H1 (cell line): Measurements from ENCODE around the gene BPI. TPM values are rescaled to one million over a fixed set of nuclear protein-coding genes. Genes with fewer than 3 reads are reported as not detected.

Experiments used
- CTCF ChIA-PET: fragments of 300-600 bp; sonication (Branson Sonifier 250); formaldehyde crosslinking; loops from one replicate; lab custom pipeline; 2021; ENCODE audit not compliant: partially characterized antibody; lab: Charles Lee
- POLR2A ChIA-PET: fragments of 300-600 bp; sonication (Branson Sonifier 250); formaldehyde crosslinking; loops from one replicate; lab custom pipeline; 2021; ENCODE audit warnings: inconsistent platforms; ENCODE audit not compliant: partially characterized antibody; lab: Charles Lee
- DNase-seq, 2 experiments: peaks; one replicate each; pipeline versions ENCODE4 v3.0.0 to v3.0.0-alpha.2; 2010 to 2022; ENCODE audit warnings: low spot score in 2 of 2, low read depth in 1 of 2, mixed read lengths in 1 of 2
- FAIRE-seq: peaks from 2 replicates; lab custom pipeline; 2011; peaks lifted over from hg19 to GRCh38; lab: Jason Lieb, UNC
- H2AFZ ChIP-seq: 2 replicates; pipeline ENCODE4 v1.8.1; 2012; ENCODE audit warnings: low read length, inconsistent platforms
- H2AK5ac ChIP-seq: 2 replicates; pipeline ENCODE4 v1.6.1; 2013; ENCODE audit warnings: low read depth, low read length
- H2BK120ac ChIP-seq: replicated peaks from 2 replicates; pipeline ENCODE3; 2013; ENCODE audit warnings: low read depth, low read length, inconsistent platforms
- H2BK12ac ChIP-seq: 2 replicates; pipeline ENCODE4 v1.6.1; 2013; ENCODE audit warnings: low read depth, low read length
- H2BK15ac ChIP-seq: 2 replicates; pipeline ENCODE4 v1.6.1; 2013; ENCODE audit warnings: low read length
- H2BK20ac ChIP-seq: 2 replicates; pipeline ENCODE4 v1.6.1; 2013; ENCODE audit warnings: low read length
- H2BK5ac ChIP-seq: 2 replicates; pipeline ENCODE4 v1.6.1; 2013; ENCODE audit warnings: low read depth, low read length
- H3K14ac ChIP-seq: 2 replicates; pipeline ENCODE4 v1.6.1; 2013; ENCODE audit warnings: inconsistent platforms; ENCODE audit not compliant: insufficient read length
- H3K18ac ChIP-seq: 2 replicates; pipeline ENCODE4 v1.6.1; 2013; ENCODE audit warnings: low read length; ENCODE audit errors: extremely low read depth
- H3K23ac ChIP-seq: 2 replicates; pipeline ENCODE4 v1.6.1; 2013; ENCODE audit warnings: inconsistent platforms; ENCODE audit not compliant: insufficient read length
- H3K23me2 ChIP-seq: 2 replicates; pipeline ENCODE4 v1.6.1; 2013; ENCODE audit warnings: low read depth, low read length
- H3K27ac ChIP-seq: 2 replicates; pipeline ENCODE4 v1.6.1; 2011; ENCODE audit warnings: low read depth, low read length, inconsistent platforms
- H3K27me3 ChIP-seq, 4 experiments: replicated peaks in 1 of 4; 1 replicate in 1 of 4; 2 replicates in 3 of 4; pipeline versions ENCODE4 v1.6.1 to v1.8.1; 2011 to 2013; ENCODE audit warnings: low read length in 3 of 4, mild to moderate bottlenecking in 3 of 4, inconsistent platforms in 2 of 4, mixed read lengths in 2 of 4, moderate library complexity in 1 of 4; ENCODE audit not compliant: control insufficient read depth in 3 of 4, insufficient read depth in 3 of 4; ENCODE audit errors: extremely low read depth in 1 of 4
- H3K36me3 ChIP-seq, 4 experiments: 2 replicates each; pipeline versions ENCODE4 v1.6.1 to v1.8.1; 2011 to 2013; ENCODE audit warnings: mild to moderate bottlenecking in 4 of 4, low read length in 3 of 4, moderate library complexity in 2 of 4, control low read depth in 1 of 4, inconsistent platforms in 1 of 4; ENCODE audit not compliant: insufficient read depth in 4 of 4, control insufficient read depth in 2 of 4
- H3K4ac ChIP-seq: replicated peaks from 2 replicates; pipeline ENCODE3; 2013; ENCODE audit warnings: low read length, low read depth, mixed read lengths, inconsistent platforms; ENCODE audit not compliant: insufficient read length
- H3K4me1 ChIP-seq, 4 experiments: replicated peaks in 1 of 4; 1 replicate in 1 of 4; 2 replicates in 3 of 4; pipeline versions ENCODE4 v1.6.1 to v1.8.1; 2011 to 2013; ENCODE audit warnings: low read length in 3 of 4, inconsistent platforms in 2 of 4, mixed read lengths in 1 of 4; ENCODE audit not compliant: insufficient read depth in 4 of 4, control insufficient read depth in 3 of 4
- H3K4me2 ChIP-seq, 2 experiments: 2 replicates each; pipeline versions ENCODE4 v1.6.1 to v1.8.1; 2011 to 2013; ENCODE audit warnings: low read depth in 2 of 2, low read length in 2 of 2, control low read depth in 1 of 2, inconsistent platforms in 1 of 2, mild to moderate bottlenecking in 1 of 2; ENCODE audit not compliant: insufficient read depth in 1 of 2
- H3K4me3 ChIP-seq, 4 experiments: fragments of 200-600, 300-600 bp in 1 of 4; sonication (generic), shearing (Covaris generic), sonication (Bioruptor Twin) in 1 of 4; 2 replicates each; pipeline versions ENCODE4 v1.5.1 to v1.8.1; 2011 to 2016; ENCODE audit warnings: low read length in 4 of 4, low read depth in 3 of 4, control low read depth in 2 of 4, inconsistent platforms in 2 of 4, mild to moderate bottlenecking in 2 of 4, mixed read lengths in 1 of 4, moderate library complexity in 1 of 4; ENCODE audit not compliant: insufficient read depth in 2 of 4; ENCODE audit errors: extremely low read depth in 1 of 4
- H3K56ac ChIP-seq: replicated peaks from 2 replicates; pipeline ENCODE3; 2013; ENCODE audit warnings: low read depth, mild to moderate bottlenecking, mixed read lengths, low read length, inconsistent platforms; ENCODE audit not compliant: insufficient read length
- H3K79me1 ChIP-seq: 2 replicates; pipeline ENCODE4 v1.6.1; 2013; ENCODE audit warnings: low read depth, low read length, control low read depth
- H3K79me2 ChIP-seq, 2 experiments: 2 replicates each; pipeline versions ENCODE4 v1.6.1 to v1.8.1; 2012 to 2013; ENCODE audit warnings: low read length in 2 of 2, mild to moderate bottlenecking in 2 of 2, inconsistent platforms in 1 of 2; ENCODE audit not compliant: insufficient read depth in 2 of 2, control insufficient read depth in 1 of 2
- H3K9ac ChIP-seq, 4 experiments: replicated peaks in 1 of 4; 1 replicate in 1 of 4; 2 replicates in 3 of 4; pipeline versions ENCODE4 v1.6.1 to v1.8.1; 2011 to 2013; ENCODE audit warnings: low read depth in 3 of 4, low read length in 3 of 4, control low read depth in 2 of 4, mild to moderate bottlenecking in 2 of 4, moderate library complexity in 2 of 4, inconsistent platforms in 1 of 4; ENCODE audit errors: extremely low read depth in 1 of 4
- H3K9me3 ChIP-seq, 2 experiments: 2 replicates each; pipeline versions ENCODE4 v1.6.1 to v1.8.1; 2012 to 2013; ENCODE audit warnings: mild to moderate bottlenecking in 2 of 2, moderate library complexity in 2 of 2, control low read depth in 1 of 2, inconsistent platforms in 1 of 2, low read depth in 1 of 2, low read length in 1 of 2, mixed read lengths in 1 of 2; ENCODE audit not compliant: insufficient read depth in 2 of 2
- H4K20me1 ChIP-seq, 2 experiments: replicated peaks in 1 of 2; 2 replicates each; pipeline versions ENCODE3 to v1.8.1; 2011 to 2013; ENCODE audit warnings: inconsistent platforms in 2 of 2, low read length in 2 of 2, mild to moderate bottlenecking in 1 of 2; ENCODE audit not compliant: insufficient read depth in 2 of 2, control insufficient read depth in 1 of 2
- H4K5ac ChIP-seq: 2 replicates; pipeline ENCODE4 v1.6.1; 2013; ENCODE audit warnings: low read length, low read depth, mixed read lengths, inconsistent platforms; ENCODE audit not compliant: insufficient read length
- H4K8ac ChIP-seq: 2 replicates; pipeline ENCODE4 v1.8.0; 2013; ENCODE audit warnings: mild to moderate bottlenecking, moderate library complexity, low read length, inconsistent platforms; ENCODE audit not compliant: insufficient read depth; ENCODE audit errors: extremely low read depth
- H4K91ac ChIP-seq: replicated peaks from 2 replicates; pipeline ENCODE3; 2013; ENCODE audit warnings: low read length, mixed read lengths, inconsistent platforms; ENCODE audit not compliant: insufficient read length
- ATF3 ChIP-seq: IDR thresholded peaks from 2 replicates; pipeline ENCODE4 v1.6.1; 2011; ENCODE audit warnings: low read depth, mild to moderate bottlenecking, low read length; ENCODE audit not compliant: insufficient read depth
- JUND ChIP-seq: IDR thresholded peaks from 2 replicates; pipeline ENCODE4 v1.6.1; 2011; ENCODE audit warnings: mild to moderate bottlenecking, improper control_type of control experiment, low read length
- MAX ChIP-seq: IDR thresholded peaks from 2 replicates; pipeline ENCODE4 v1.6.1; 2012; ENCODE audit warnings: inconsistent platforms
- POU5F1 ChIP-seq: IDR thresholded peaks from 2 replicates; pipeline ENCODE4 v1.6.1; 2011; ENCODE audit warnings: low read depth, mild to moderate bottlenecking, low read length, moderate library complexity
- RFX5 ChIP-seq: IDR thresholded peaks from 2 replicates; pipeline ENCODE4 v1.6.1; 2011; ENCODE audit warnings: low read depth, low read length, improper control_type of control experiment, borderline replicate concordance
- RNF2 ChIP-seq: fragments of 200-900, 300-1000 bp; sonication (generic); IDR thresholded peaks from 2 replicates; pipeline ENCODE4 v1.7.1; 2016; ENCODE audit warnings: borderline replicate concordance, low read depth, mild to moderate bottlenecking, antibody characterized with exemption, low read length; ENCODE audit not compliant: poor library complexity, severe bottlenecking; ENCODE audit errors: missing control alignments
- SP2 ChIP-seq: IDR thresholded peaks from 2 replicates; pipeline ENCODE4 v1.6.1; 2012; ENCODE audit warnings: mild to moderate bottlenecking, low read length, inconsistent platforms
- SUZ12 ChIP-seq: fragments of 200-600 bp; sonication (generic); IDR thresholded peaks from 2 replicates; pipeline ENCODE4 v1.6.1; 2012; ENCODE audit warnings: mild to moderate bottlenecking, inconsistent platforms, low read length, moderate library complexity, mixed read lengths
- TEAD4 ChIP-seq: IDR thresholded peaks from 2 replicates; pipeline ENCODE4 v1.6.1; 2012; ENCODE audit warnings: low read depth, low read length, inconsistent platforms, mixed read lengths
- YY1 ChIP-seq: IDR thresholded peaks from 2 replicates; pipeline ENCODE4 v1.6.1; 2011; ENCODE audit warnings: low read depth, mild to moderate bottlenecking, low read length
- ZNF274 ChIP-seq: IDR thresholded peaks from 2 replicates; pipeline ENCODE4 v1.7.0; 2012; ENCODE audit warnings: low read length, borderline replicate concordance; ENCODE audit errors: extremely low read depth
- WGBS, 2 experiments: shearing (Covaris generic) in 1 of 2; methylation state at CpG; one replicate each; pipeline versions ENCODE4 v1.1.6 to v1.1.7; 2013 to 2015; ENCODE audit warnings: low lambda C conversion rate in 2 of 2, mixed read lengths in 2 of 2, inconsistent platforms in 1 of 2, low coverage in 1 of 2, missing lambda C conversion rate in 1 of 2; ENCODE audit not compliant: insufficient replicate concordance in 2 of 2, insufficient coverage in 1 of 2, insufficient read length in 1 of 2; ENCODE audit errors: extremely low coverage in 1 of 2, missing lambda C conversion rate in 1 of 2; 5-methylcytosine and 5-hydroxymethylcytosine counted together
- polyA plus RNA-seq, 7 experiments: library from polyadenylated mRNA; depleted of rRNA in 3 of 7; stranded (reverse) in 5 of 7; unstranded in 2 of 7; fragments of >200 nt in 5 of 7; fragments of 200-250 nt in 2 of 7; gene quantifications; 1 replicate in 5 of 7; 2 replicates in 1 of 7; 4 replicates in 1 of 7; pipeline versions ENCODE4 v1.2.1 to v1.2.3, GENCODE V29; 2011 to 2013; ENCODE audit warnings: missing spikeins in 2 of 7, mixed read lengths in 2 of 7
- total RNA-seq: library from RNA; stranded (reverse); fragmentation: NEBNext Ultra II Directional; extraction: Animal tissue kit (Norgen Biotek cat#: 25700); gene quantifications from 2 replicates; pipeline ENCODE4 v1.2.1, GENCODE V29; 2021
- TF ChIP-seq, protein P1 (sequence below): IDR thresholded peaks from 2 replicates; pipeline ENCODE4 v1.6.1; 2011; ENCODE audit warnings: low read length, improper control_type of control experiment

The BPI gene
- total and polyA plus RNA-seq, 2 of the 8 experiments (the other 6 are each of a cell fraction or from before 2014, with no cell fraction given), result not detected

DNA sequence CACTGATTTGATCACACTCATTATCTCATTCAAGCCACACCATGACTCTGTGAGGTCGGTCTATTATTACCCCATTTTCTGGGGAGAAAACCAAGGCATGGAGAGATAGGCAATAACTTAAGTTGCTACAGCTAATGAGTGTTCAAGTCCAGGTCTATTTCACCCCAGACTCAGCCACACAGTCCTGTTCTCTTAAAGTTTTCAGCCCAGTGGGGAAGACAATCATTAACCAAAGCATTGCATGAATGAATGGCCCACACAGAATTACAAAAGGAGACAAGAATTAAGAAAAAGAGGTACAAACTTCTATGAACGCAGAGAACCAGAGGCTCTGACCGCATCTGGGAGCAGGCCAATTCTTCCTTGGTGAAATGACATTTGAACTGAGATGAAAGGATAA, 7.1 kb downstream of the BPI start:
- no peak overlapping the region for H4K91ac ChIP-seq
- no peak overlapping the region for H3K4ac ChIP-seq
- H3K9ac ChIP-seq, result no peak overlapping the region
- no peak overlapping the region for H2BK20ac ChIP-seq
- CTCF ChIA-PET, result interaction anchor here (1.4 to 2.7 kb wide), 2 partner anchors 11 to 20 kb away, joined by 5 to 6 read pairs; no protein-coding TSS in a partner anchor
- H3K23me2 ChIP-seq, result peaks cover 15% of the 10 kb centered on the region; the same call in 1 of the 2 replicates
- no peak overlapping the region for H2BK5ac ChIP-seq
- FAIRE-seq, result no peak
- H4K5ac ChIP-seq, result no peak overlapping the region
- H4K20me1 ChIP-seq, result peaks cover 0 to 4% of the 10 kb centered on the region in 2 experiments
- no peak overlapping the region for H3K14ac ChIP-seq
- H4K8ac ChIP-seq, result no peak overlapping the region
- H3K4me1 ChIP-seq, result no peaks in the 10 kb centered on the region
- H3K56ac ChIP-seq, result no peak overlapping the region
- no peak overlapping the region for H3K4me3 ChIP-seq
- no peak overlapping the region for H3K27ac ChIP-seq
- WGBS, 2 experiments, result 92% methylated on average over 3 of the region's 3 CpGs; no CpG with 5 or more reads in 1 of the 2 experiments
- DNase-seq, result no peak
- H3K79me2 ChIP-seq, result no peaks in the 10 kb centered on the region
- POLR2A ChIA-PET, result no interaction called here
- H3K23ac ChIP-seq, result no peak overlapping the region
- H2BK15ac ChIP-seq, result no peak overlapping the region
- no peaks in the 10 kb centered on the region for H3K27me3 ChIP-seq
- H3K79me1 ChIP-seq, result no peaks in the 10 kb centered on the region
- no peak overlapping the region for H2AK5ac ChIP-seq
- no peak overlapping the region for H2AFZ ChIP-seq
- H2BK120ac ChIP-seq, result no peak overlapping the region
- no peak overlapping the region for H3K18ac ChIP-seq
- H2BK12ac ChIP-seq, result no peak overlapping the region
- no peaks in the 10 kb centered on the region for H3K36me3 ChIP-seq
- H3K9me3 ChIP-seq, result no peaks in the 10 kb centered on the region; a peak in 2 of 4 replicates
- H3K4me2 ChIP-seq, result no peak overlapping the region
- no peak for TF ChIP-seq JUND
- no peak for TF ChIP-seq ATF3
- no peak for TF ChIP-seq SUZ12
- TF ChIP-seq POU5F1, result no peak
- TF ChIP-seq ZNF274, result no peak
- no peak for TF ChIP-seq RNF2
- TF ChIP-seq SP2, result no peak
- no peak for TF ChIP-seq MAX
- no peak for TF ChIP-seq RFX5
- TF ChIP-seq, protein P1, sequence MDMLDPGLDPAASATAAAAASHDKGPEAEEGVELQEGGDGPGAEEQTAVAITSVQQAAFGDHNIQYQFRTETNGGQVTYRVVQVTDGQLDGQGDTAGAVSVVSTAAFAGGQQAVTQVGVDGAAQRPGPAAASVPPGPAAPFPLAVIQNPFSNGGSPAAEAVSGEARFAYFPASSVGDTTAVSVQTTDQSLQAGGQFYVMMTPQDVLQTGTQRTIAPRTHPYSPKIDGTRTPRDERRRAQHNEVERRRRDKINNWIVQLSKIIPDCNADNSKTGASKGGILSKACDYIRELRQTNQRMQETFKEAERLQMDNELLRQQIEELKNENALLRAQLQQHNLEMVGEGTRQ, result no peak
- no peak for TF ChIP-seq TEAD4
- TF ChIP-seq YY1, result no peak
